Fibroblast of skin of left biceps (primary cell): ENCODE data around the gene MSL3B.

Experiments
- DNase-seq, 2 experiments: peaks; one replicate each; pipeline ENCODE4 v3.0.0-alpha.2; 2013; ENCODE audit warnings: low read depth in 2 of 2

MSL3B gene

DNA sequence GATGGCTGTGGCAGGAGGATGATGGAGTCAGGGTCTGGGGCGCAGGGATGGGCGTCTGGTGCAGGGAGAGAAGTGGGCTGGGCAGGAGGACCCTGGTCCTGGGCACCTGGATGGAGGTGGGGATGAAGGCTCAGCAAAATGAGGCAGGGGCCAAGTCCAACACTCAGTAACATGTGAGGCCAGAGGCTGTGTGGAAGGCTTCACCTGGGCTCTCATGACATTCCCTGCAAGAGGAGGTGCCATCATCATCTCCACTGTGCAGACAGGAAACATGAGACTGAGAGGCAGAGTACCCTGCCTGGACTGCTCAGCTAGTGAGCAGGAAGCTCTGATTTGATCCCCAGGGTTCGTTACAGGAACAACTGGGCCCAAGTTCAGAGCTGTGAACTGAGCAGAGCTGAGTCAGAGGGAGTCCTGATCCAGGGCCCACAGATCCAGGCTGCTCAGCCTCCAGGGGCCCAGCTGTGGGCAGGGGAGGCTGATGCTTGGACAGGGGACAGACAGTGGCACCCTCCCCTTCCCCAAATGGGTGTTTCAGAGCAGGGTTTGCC lies 50.8 kb downstream of the MSL3B start:
- no peak for DNase-seq

GRCh38 chr2:233816771-233817170 lies 51.4 kb downstream of the MSL3B start:
- DNase-seq, result no peak

DNA sequence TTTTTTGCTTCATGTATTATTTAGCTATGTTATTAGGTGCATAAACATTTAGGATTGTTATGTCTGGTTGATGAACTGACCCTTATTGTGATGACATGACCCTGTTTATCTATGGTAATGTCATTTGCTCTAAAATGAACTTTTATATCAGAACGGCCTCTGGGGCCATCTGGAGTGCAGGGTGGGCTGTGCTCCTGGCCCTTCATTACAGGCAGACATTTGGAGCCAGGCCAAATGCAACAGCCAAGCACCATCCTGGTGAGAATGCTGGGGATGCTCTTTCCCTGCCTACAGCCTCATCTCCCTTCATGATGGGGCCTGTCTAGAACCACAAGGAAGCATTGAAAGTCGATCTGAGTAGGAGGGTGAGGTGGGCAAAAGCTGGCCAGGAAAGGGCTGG lies 51.9 kb downstream of the MSL3B start:
- no peak for DNase-seq

- DNase-seq, result no peak
These were observed 52.3 kb downstream of the MSL3B start for GRCh38 chr2:233815861-233816260.
